Astrocyte (in vitro differentiated cells and primary cell): ENCODE measurements around the gene NCCRP1.

ENCODE experiments used
- EZH2 ChIP-seq: IDR thresholded peaks from 2 replicates; pipeline ENCODE4 v1.6.1; 2012; ENCODE audit warnings: mild to moderate bottlenecking, low read length, inconsistent platforms; ENCODE audit not compliant: insufficient read depth
- TF ChIP-seq, protein P1 (sequence below): IDR thresholded peaks from 2 replicates; pipeline ENCODE4 v1.5.1; 2011; ENCODE audit warnings: low read depth, mild to moderate bottlenecking, inconsistent platforms, low read length, moderate library complexity; ENCODE audit not compliant: insufficient read depth

DNA sequence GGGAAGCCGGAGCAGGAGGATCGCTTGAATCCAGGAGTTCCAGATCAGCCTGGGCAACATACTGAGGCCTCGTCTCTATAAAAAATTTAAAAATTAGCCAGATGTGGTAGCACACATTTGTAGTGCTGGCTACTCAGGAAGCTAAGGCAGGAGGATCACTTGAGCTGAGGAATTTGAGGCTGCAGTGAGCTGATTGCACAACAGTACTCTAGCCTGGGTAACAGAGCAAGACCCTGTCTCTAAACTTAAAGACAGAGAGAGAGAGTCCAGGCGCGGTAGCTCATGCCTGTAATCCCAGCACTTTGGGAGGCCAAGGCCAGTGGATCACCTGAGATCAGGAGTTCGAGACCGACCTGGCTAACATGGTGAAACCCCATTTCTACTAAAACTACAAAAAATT, 43.7 kb downstream of the NCCRP1 start:
- no peak for TF ChIP-seq EZH2
- TF ChIP-seq, protein P1, sequence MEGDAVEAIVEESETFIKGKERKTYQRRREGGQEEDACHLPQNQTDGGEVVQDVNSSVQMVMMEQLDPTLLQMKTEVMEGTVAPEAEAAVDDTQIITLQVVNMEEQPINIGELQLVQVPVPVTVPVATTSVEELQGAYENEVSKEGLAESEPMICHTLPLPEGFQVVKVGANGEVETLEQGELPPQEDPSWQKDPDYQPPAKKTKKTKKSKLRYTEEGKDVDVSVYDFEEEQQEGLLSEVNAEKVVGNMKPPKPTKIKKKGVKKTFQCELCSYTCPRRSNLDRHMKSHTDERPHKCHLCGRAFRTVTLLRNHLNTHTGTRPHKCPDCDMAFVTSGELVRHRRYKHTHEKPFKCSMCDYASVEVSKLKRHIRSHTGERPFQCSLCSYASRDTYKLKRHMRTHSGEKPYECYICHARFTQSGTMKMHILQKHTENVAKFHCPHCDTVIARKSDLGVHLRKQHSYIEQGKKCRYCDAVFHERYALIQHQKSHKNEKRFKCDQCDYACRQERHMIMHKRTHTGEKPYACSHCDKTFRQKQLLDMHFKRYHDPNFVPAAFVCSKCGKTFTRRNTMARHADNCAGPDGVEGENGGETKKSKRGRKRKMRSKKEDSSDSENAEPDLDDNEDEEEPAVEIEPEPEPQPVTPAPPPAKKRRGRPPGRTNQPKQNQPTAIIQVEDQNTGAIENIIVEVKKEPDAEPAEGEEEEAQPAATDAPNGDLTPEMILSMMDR: no peak
